ENCODE data around the gene FOXB2.

GRCh38 chr9:77016121-77016525 is 3.3 kb upstream of the FOXB2 start:
- TF ChIP-seq CTCF (IDR thresholded peaks at IDR 0.05) (no peak), POLR2A (IDR thresholded peaks at IDR 0.05) (no peak), POLR2AphosphoS5 (IDR thresholded peaks at IDR 0.05) (no peak)
